CD14-positive monocyte (primary cell): Measurements from ENCODE around the gene IGF2BP1. TPM values are rescaled to one million over a fixed set of nuclear protein-coding genes. Genes with fewer than 3 reads are reported as not detected.

Experiments used
- DNase-seq, 3 donors: peaks; one replicate each; pipeline ENCODE4 v3.0.0-alpha.2; 2011 to 2022
- H2AFZ ChIP-seq: 2 replicates; pipeline ENCODE4 v1.6.0; 2012; ENCODE audit warnings: mild to moderate bottlenecking, low read depth, low read length, inconsistent platforms; ENCODE audit not compliant: insufficient read depth, poor library complexity, severe bottlenecking
- H3K27ac ChIP-seq, 2 donors: 1 replicate in 1 of 2; 2 replicates in 1 of 2; pipeline ENCODE4 v1.5.1; 2012 to 2013; ENCODE audit warnings: low read length in 2 of 2, control low read depth in 1 of 2, inconsistent platforms in 1 of 2, low read depth in 1 of 2, mild to moderate bottlenecking in 1 of 2
- H3K27me3 ChIP-seq, 2 donors: one replicate each; pipeline versions ENCODE4 v1.6.0 to v1.6.1; 2011 to 2013; ENCODE audit warnings: low read length in 2 of 2; ENCODE audit not compliant: control insufficient read depth in 2 of 2, insufficient read depth in 2 of 2
- H3K36me3 ChIP-seq, 2 donors: replicated peaks in 1 of 2; 1 replicate in 1 of 2; 2 replicates in 1 of 2; pipeline versions ENCODE4 v1.5.1 to v1.6.1; 2012 to 2013; ENCODE audit warnings: low read length in 2 of 2, control low read depth in 1 of 2, inconsistent platforms in 1 of 2, mild to moderate bottlenecking in 1 of 2; ENCODE audit not compliant: insufficient read depth in 2 of 2, control insufficient read depth in 1 of 2
- H3K4me1 ChIP-seq, 2 donors: 1 replicate in 1 of 2; 2 replicates in 1 of 2; pipeline versions ENCODE4 v1.5.1 to v1.6.1; 2012 to 2013; ENCODE audit warnings: low read length in 2 of 2, control low read depth in 1 of 2, inconsistent platforms in 1 of 2, mild to moderate bottlenecking in 1 of 2, moderate library complexity in 1 of 2; ENCODE audit not compliant: insufficient read depth in 2 of 2, control insufficient read depth in 1 of 2
- H3K4me2 ChIP-seq: replicated peaks from 2 replicates; pipeline ENCODE3; 2012; ENCODE audit warnings: low read length, moderate library complexity, mild to moderate bottlenecking; ENCODE audit not compliant: poor library complexity, severe bottlenecking; ENCODE audit errors: extremely low read depth
- H3K4me3 ChIP-seq, 3 experiments: fragments of 200-600 bp in 1 of 3; sonication (generic) in 1 of 3; replicated peaks in 1 of 3; 1 replicate in 2 of 3; 2 replicates in 1 of 3; pipeline ENCODE4 v1.5.1; 2011 to 2013; ENCODE audit warnings: low read length in 3 of 3, mild to moderate bottlenecking in 3 of 3, control low read depth in 2 of 3, low read depth in 2 of 3, inconsistent platforms in 1 of 3, moderate library complexity in 1 of 3
- H3K79me2 ChIP-seq: 2 replicates; pipeline ENCODE4 v1.6.0; 2012; ENCODE audit warnings: mild to moderate bottlenecking, control low read depth, inconsistent platforms, low read length, moderate library complexity; ENCODE audit not compliant: insufficient read depth
- H3K9ac ChIP-seq: 2 replicates; pipeline ENCODE4 v1.6.0; 2017; ENCODE audit warnings: low read length, mild to moderate bottlenecking; ENCODE audit not compliant: insufficient read depth, poor library complexity, severe bottlenecking
- H3K9me3 ChIP-seq, 2 donors: replicated peaks in 1 of 2; 1 replicate in 1 of 2; 2 replicates in 1 of 2; pipeline versions ENCODE4 v1.5.1 to v1.6.1; 2012 to 2013; ENCODE audit warnings: low read length in 2 of 2, control low read depth in 1 of 2; ENCODE audit not compliant: control insufficient read depth in 1 of 2, insufficient read depth in 1 of 2
- H4K20me1 ChIP-seq: 2 replicates; pipeline ENCODE4 v1.6.0; 2012; ENCODE audit warnings: mild to moderate bottlenecking, low read length, control low read depth, moderate library complexity; ENCODE audit not compliant: insufficient read depth
- H3K27ac Mint-ChIP-seq, 7 donors: one replicate each; pipeline ENCODE4 v1.8.0; 2020; ENCODE audit warnings: mild to moderate bottlenecking in 7 of 7, mixed read lengths in 7 of 7, moderate library complexity in 6 of 7, inconsistent platforms in 2 of 7
- H3K27me3 Mint-ChIP-seq, 3 donors: one replicate each; pipeline ENCODE4 v1.8.0; 2021 to 2022; ENCODE audit warnings: low read depth in 3 of 3, mild to moderate bottlenecking in 3 of 3, mixed read lengths in 3 of 3, moderate library complexity in 3 of 3, inconsistent platforms in 1 of 3
- H3K36me3 Mint-ChIP-seq, 2 donors: one replicate each; pipeline ENCODE4 v1.8.0; 2020; ENCODE audit warnings: mixed read lengths in 2 of 2, inconsistent platforms in 1 of 2, mild to moderate bottlenecking in 1 of 2
- H3K4me1 Mint-ChIP-seq: one replicate; pipeline ENCODE4 v1.8.0; 2020; ENCODE audit warnings: mild to moderate bottlenecking, mixed read lengths
- H3K4me3 Mint-ChIP-seq, 2 donors: one replicate each; pipeline ENCODE4 v1.8.0; 2020; ENCODE audit warnings: mild to moderate bottlenecking in 2 of 2, mixed read lengths in 2 of 2, moderate library complexity in 1 of 2
- H3K9me3 Mint-ChIP-seq, 7 donors: one replicate each; pipeline ENCODE4 v1.8.0; 2020 to 2022; ENCODE audit warnings: mixed read lengths in 7 of 7, mild to moderate bottlenecking in 6 of 7, moderate library complexity in 6 of 7, inconsistent platforms in 2 of 7
- CTCF ChIP-seq: fragments of 200-600 bp; IDR thresholded peaks from one replicate; pipeline ENCODE4 v1.8.0; 2022; ENCODE audit warnings: antibody characterized with exemption, mild to moderate bottlenecking
- WGBS: methylation state at CpG from one replicate; pipeline ENCODE4 v1.1.5; 2013; ENCODE audit warnings: missing lambda C conversion rate; ENCODE audit not compliant: insufficient coverage; 5-methylcytosine and 5-hydroxymethylcytosine counted together
- intact Hi-C, 2 donors: fragments of 100-400 bp; cut with micrococcal nuclease; formaldehyde crosslinking; loops; one replicate each; pipeline versions ENCODE4 v1.15.0 to v1.15.1; 2023
- polyA plus RNA-seq, 3 donors: library from polyadenylated mRNA; depleted of rRNA in 1 of 3; unstranded in 2 of 3; stranded (reverse) in 1 of 3; fragments of 300-500 nt in 2 of 3; fragments of >200 nt in 1 of 3; fragmentation: Illumina TruSeq in 2 of 3; gene quantifications; 1 replicate in 2 of 3; 2 replicates in 1 of 3; pipeline ENCODE4 v1.2.3, GENCODE V29; 2012 to 2021

Gene IGF2BP1
- polyA plus RNA-seq, 3 donors: not detected

GRCh38 chr17:49090878-49091594 lies 93.9 kb downstream of the IGF2BP1 start:
- DNase-seq: no peak
- H2AFZ ChIP-seq: no peak overlapping the region
- no peak overlapping the region for H3K27ac ChIP-seq
- no peak overlapping the region for H3K4me2 ChIP-seq
- peaks cover 3 to 11% (median 11%) of the 10 kb centered on the region in 3 donors for H3K27me3 Mint-ChIP-seq
- peaks cover 0 to 14% (median 3%) of the 10 kb centered on the region in 7 donors for H3K9me3 Mint-ChIP-seq
- WGBS: 95% methylated on average over 2 of the region's 10 CpGs
- H3K27me3 ChIP-seq: peaks cover 0 to 2% of the 10 kb centered on the region in 2 donors
- no peaks in the 10 kb centered on the region for H3K36me3 Mint-ChIP-seq
- no peak for TF ChIP-seq CTCF
- no peak overlapping the region for H3K9ac ChIP-seq
- no peaks in the 10 kb centered on the region for H3K4me1 ChIP-seq
- no peaks in the 10 kb centered on the region for H3K36me3 ChIP-seq
- no peak overlapping the region for H3K4me3 ChIP-seq
- H3K4me1 Mint-ChIP-seq: no peaks in the 10 kb centered on the region
- intact Hi-C loops: no loop called here
- no peak overlapping the region for H3K27ac Mint-ChIP-seq
- no peak overlapping the region for H3K4me3 Mint-ChIP-seq
- no peaks in the 10 kb centered on the region for H4K20me1 ChIP-seq
- H3K79me2 ChIP-seq: no peaks in the 10 kb centered on the region
- H3K9me3 ChIP-seq: no peaks in the 10 kb centered on the region

- Histone ChIP-seq H3K9ac (no peak overlapping the region), H3K4me2 (no peak overlapping the region), H3K36me3 (no peaks in the 10 kb centered on the region), H4K20me1 (no peaks in the 10 kb centered on the region), H3K27me3 (no peaks in the 10 kb centered on the region), H2AFZ (no peak overlapping the region), H3K4me3 (no peak overlapping the region), H3K9me3 (no peaks in the 10 kb centered on the region), H3K4me1 (no peaks in the 10 kb centered on the region), H3K79me2 (no peaks in the 10 kb centered on the region), H3K27ac (no peak overlapping the region)
- Mint-ChIP-seq H3K27me3 (peaks cover 2 to 6% (median 4%) of the 10 kb centered on the region in 3 donors), H3K4me1 (no peaks in the 10 kb centered on the region), H3K27ac (no peak overlapping the region), H3K9me3 (peaks cover 0 to 11% (median 3%) of the 10 kb centered on the region in 7 donors), H3K36me3 (no peaks in the 10 kb centered on the region), H3K4me3 (no peak overlapping the region)
- WGBS: no CpG with 5 or more reads among the region's 10 CpGs
- no peak for TF ChIP-seq CTCF
- DNase-seq: no peak
- intact Hi-C loops: no loop called here
Observed at GRCh38 chr17:49093131-49093530, 95.9 kb downstream of the IGF2BP1 start.
